SK-N-SH treated with all-trans-retinoic acid at 6 μM for 48 hours (cell line): Measurements from ENCODE around the gene PRPF38B.

Experiments used
- ATAC-seq: fragments of 200-7000 bp; cut with Tn5 transposase; 3 replicates; pipeline ENCODE4 v1.9.1; 2020; ENCODE audit warnings: mild to moderate bottlenecking, moderate library complexity
- ARNTL ChIP-seq: fragments of 450-650 bp; formaldehyde crosslinking; IDR thresholded peaks from 2 replicates; pipeline ENCODE4 v1.5.0; 2020; ENCODE audit warnings: low read depth, mild to moderate bottlenecking, moderate library complexity, borderline replicate concordance
- BACH2 ChIP-seq: fragments of 250-450 bp; sonication (Bioruptor Pico); IDR thresholded peaks from 2 replicates; pipeline ENCODE4 v1.9.0; 2021; ENCODE audit warnings: mild to moderate bottlenecking, borderline replicate concordance
- CREB5 ChIP-seq: fragments of 250-450 bp; sonication (Bioruptor Pico); IDR thresholded peaks from 2 replicates; pipeline ENCODE4 v1.5.1; 2020; ENCODE audit warnings: low read depth, mild to moderate bottlenecking, moderate library complexity
- CSDC2 ChIP-seq: fragments of 250-450 bp; sonication (Bioruptor Pico); IDR thresholded peaks from 2 replicates; pipeline ENCODE4 v1.5.0; 2020; ENCODE audit warnings: mild to moderate bottlenecking, moderate library complexity
- CSRNP3 ChIP-seq: fragments of 250-450 bp; sonication (Bioruptor Pico); IDR thresholded peaks from 2 replicates; pipeline ENCODE4 v1.5.1; 2021; ENCODE audit warnings: mild to moderate bottlenecking, moderate library complexity
- GLIS3 ChIP-seq: fragments of 250-450 bp; sonication (Bioruptor Pico); IDR thresholded peaks from 2 replicates; pipeline ENCODE4 v1.5.0; 2020; ENCODE audit warnings: mild to moderate bottlenecking, moderate library complexity
- ISL1 ChIP-seq: fragments of 250-450 bp; sonication (Bioruptor Pico); IDR thresholded peaks from 2 replicates; pipeline ENCODE4 v2.1.2; 2022; ENCODE audit warnings: mild to moderate bottlenecking, moderate library complexity
- OSR1 ChIP-seq: fragments of 250-450 bp; sonication (Bioruptor Pico); IDR thresholded peaks from 2 replicates; pipeline ENCODE4 v1.8.0; 2022; ENCODE audit warnings: moderate library complexity, mild to moderate bottlenecking, inconsistent platforms
- PATZ1 ChIP-seq: fragments of 250-450 bp; sonication (Bioruptor Pico); IDR thresholded peaks from 2 replicates; pipeline ENCODE4 v1.8.0; 2020; ENCODE audit warnings: mild to moderate bottlenecking, moderate library complexity, borderline replicate concordance
- POU6F1 ChIP-seq: fragments of 250-450 bp; sonication (Bioruptor Pico); IDR thresholded peaks from 2 replicates; pipeline ENCODE4 v1.8.0; 2021; ENCODE audit warnings: low read depth, mild to moderate bottlenecking, moderate library complexity, borderline replicate concordance
- PPARA ChIP-seq: fragments of 250-450 bp; sonication (Bioruptor Pico); IDR thresholded peaks from 2 replicates; pipeline ENCODE4 v1.5.0; 2020; ENCODE audit warnings: mild to moderate bottlenecking, borderline replicate concordance
- RARB ChIP-seq: fragments of 250-450 bp; sonication (Bioruptor Pico); IDR thresholded peaks from 2 replicates; pipeline ENCODE4 v1.8.0; 2021; ENCODE audit warnings: mild to moderate bottlenecking, moderate library complexity
- SNAI2 ChIP-seq: fragments of 250-450 bp; sonication (Bioruptor Pico); IDR thresholded peaks from 2 replicates; pipeline ENCODE4 v1.5.0; 2020; ENCODE audit warnings: mild to moderate bottlenecking, moderate library complexity
- TCF4 ChIP-seq: fragments of 250-450 bp; sonication (Bioruptor Pico); IDR thresholded peaks from 2 replicates; pipeline ENCODE4 v1.8.0; 2021; ENCODE audit warnings: mild to moderate bottlenecking, moderate library complexity, borderline replicate concordance
- TOX ChIP-seq: fragments of 250-450 bp; sonication (Bioruptor Pico); IDR thresholded peaks from 2 replicates; pipeline ENCODE4 v1.8.0; 2021; ENCODE audit warnings: mild to moderate bottlenecking, moderate library complexity, borderline replicate concordance
- ZC3H10 ChIP-seq: fragments of 250-450 bp; sonication (Bioruptor Pico); IDR thresholded peaks from 2 replicates; pipeline ENCODE4 v1.5.1; 2021; ENCODE audit warnings: mild to moderate bottlenecking, moderate library complexity
- ZFP3 ChIP-seq: fragments of 250-450 bp; sonication (Bioruptor Pico); IDR thresholded peaks from 2 replicates; pipeline ENCODE4 v1.5.0; 2020; ENCODE audit warnings: mild to moderate bottlenecking, moderate library complexity
- ZFP30 ChIP-seq: fragments of 450-650 bp; formaldehyde crosslinking; IDR thresholded peaks from 2 replicates; pipeline ENCODE4 v1.5.0; 2022; ENCODE audit warnings: mild to moderate bottlenecking, moderate library complexity
- ZNF565 ChIP-seq: fragments of 450-650 bp; formaldehyde crosslinking; conservative IDR thresholded peaks from 2 replicates; pipeline ENCODE4 v1.5.0; 2020; ENCODE audit warnings: low read depth, mild to moderate bottlenecking, moderate library complexity
- ZNF70 ChIP-seq: fragments of 450-650 bp; formaldehyde crosslinking; IDR thresholded peaks from 2 replicates; pipeline ENCODE4 v1.5.0; 2020; ENCODE audit warnings: mild to moderate bottlenecking, moderate library complexity

Gene PRPF38B

GRCh38 chr1:108668777-108669176, 23.3 kb upstream of the PRPF38B start:
- TF ChIP-seq ZNF565 (CRISPR knock-in tag) (no peak), PPARA (CRISPR knock-in tag) (no peak), POU6F1 (CRISPR knock-in tag) (no peak), ZFP3 (CRISPR knock-in tag) (no peak), ZNF70 (CRISPR knock-in tag) (no peak), ZFP30 (CRISPR knock-in tag) (no peak), SNAI2 (no peak)
- ATAC-seq = no peak

GRCh38 chr1:108669679-108670078, 22.4 kb upstream of the PRPF38B start:
- no peak for TF ChIP-seq OSR1 (CRISPR knock-in tag)
- TF ChIP-seq ZNF70 (CRISPR knock-in tag) = no peak
- no peak for TF ChIP-seq ZNF565 (CRISPR knock-in tag)
- TF ChIP-seq CREB5 (CRISPR knock-in tag) = no peak
- no peak for TF ChIP-seq TCF4
- TF ChIP-seq ARNTL = no peak
- no peak for TF ChIP-seq SNAI2
- TF ChIP-seq GLIS3 (CRISPR knock-in tag) = no peak
- TF ChIP-seq ZFP30 (CRISPR knock-in tag) = no peak
- no peak for TF ChIP-seq ISL1
- no peak for TF ChIP-seq RARB (CRISPR knock-in tag)
- no peak for TF ChIP-seq CSRNP3 (CRISPR knock-in tag)
- TF ChIP-seq POU6F1 (CRISPR knock-in tag) = no peak
- TF ChIP-seq PPARA (CRISPR knock-in tag) = no peak
- TF ChIP-seq CSDC2 (CRISPR knock-in tag) = no peak
- TF ChIP-seq PATZ1 (CRISPR knock-in tag) = no peak
- no peak for ATAC-seq

GRCh38 chr1:108670131-108670773, 21.9 kb upstream of the PRPF38B start:
- TF ChIP-seq ZFP30 (CRISPR knock-in tag) = no peak
- no peak for TF ChIP-seq ISL1
- TF ChIP-seq, all 23 proteins: peak for 0
- ATAC-seq = peak; percentile 56

DNA sequence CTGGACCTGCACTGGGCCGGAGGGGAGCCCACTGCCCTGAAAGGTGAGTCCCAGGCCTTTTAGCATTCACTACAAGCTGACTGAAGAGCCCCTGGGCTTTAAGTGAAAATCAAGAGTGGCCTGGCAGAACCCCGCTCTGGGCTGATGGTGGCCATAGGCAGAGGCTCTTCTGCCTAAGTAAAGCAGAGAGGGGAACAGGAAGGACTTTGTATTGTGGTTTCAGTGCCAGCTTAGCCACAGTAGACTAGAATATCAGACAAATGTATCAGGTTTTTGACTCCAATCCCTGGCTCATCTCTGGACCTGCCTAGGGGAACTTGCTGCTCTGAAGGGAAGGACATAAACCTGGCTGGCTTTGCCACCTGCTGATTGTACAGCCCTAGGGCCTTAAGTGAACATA, 21.0 kb upstream of the PRPF38B start:
- no peak for ATAC-seq
- no peak for TF ChIP-seq TOX (CRISPR knock-in tag)
- TF ChIP-seq ZFP3 (CRISPR knock-in tag) = no peak
- TF ChIP-seq ZC3H10 (CRISPR knock-in tag) = no peak
- TF ChIP-seq CSRNP3 (CRISPR knock-in tag) = no peak
- no peak for TF ChIP-seq ZNF565 (CRISPR knock-in tag)
- TF ChIP-seq OSR1 (CRISPR knock-in tag) = no peak
- TF ChIP-seq PPARA (CRISPR knock-in tag) = no peak
- TF ChIP-seq PATZ1 (CRISPR knock-in tag) = no peak
- TF ChIP-seq ARNTL = no peak
- TF ChIP-seq CREB5 (CRISPR knock-in tag) = no peak
- TF ChIP-seq BACH2 (CRISPR knock-in tag) = no peak
- TF ChIP-seq GLIS3 (CRISPR knock-in tag) = no peak
